H9 (cell line): ENCODE data around the gene TTC39C. TPM values are rescaled to one million over a fixed set of nuclear protein-coding genes. Genes with fewer than 3 reads are reported as not detected.

ENCODE experiments used
- DNase-seq: peaks from one replicate; pipeline ENCODE4 v3.0.0-alpha.2; 2017
- H2AFZ ChIP-seq: one replicate; pipeline ENCODE4 v1.6.1; 2013; ENCODE audit warnings: mild to moderate bottlenecking, low read length, control low read depth, moderate library complexity
- H2AK5ac ChIP-seq: 2 replicates; pipeline ENCODE4 v1.6.1; 2013; ENCODE audit warnings: low read length, control low read depth, mixed read lengths; ENCODE audit not compliant: insufficient read length
- H2BK120ac ChIP-seq: one replicate; pipeline ENCODE4 v1.6.1; 2013; ENCODE audit warnings: low read depth, mild to moderate bottlenecking, low read length, control low read depth, inconsistent platforms; ENCODE audit not compliant: poor library complexity, severe bottlenecking
- H2BK12ac ChIP-seq: 2 replicates; pipeline ENCODE4 v1.6.1; 2013; ENCODE audit warnings: low read length, control low read depth, mixed read lengths, low read depth; ENCODE audit not compliant: insufficient read length
- H2BK15ac ChIP-seq: 2 replicates; pipeline ENCODE4 v1.6.1; 2013; ENCODE audit warnings: low read depth, low read length, control low read depth
- H2BK20ac ChIP-seq: one replicate; pipeline ENCODE4 v1.6.1; 2013; ENCODE audit warnings: low read depth, mild to moderate bottlenecking, low read length, control low read depth, inconsistent platforms; ENCODE audit not compliant: poor library complexity, severe bottlenecking
- H2BK5ac ChIP-seq: 2 replicates; pipeline ENCODE4 v1.6.1; 2013; ENCODE audit warnings: low read length, control low read depth, mixed read lengths; ENCODE audit not compliant: insufficient read length
- H3K14ac ChIP-seq: 2 replicates; pipeline ENCODE4 v1.6.1; 2013; ENCODE audit warnings: low read length, control low read depth; ENCODE audit not compliant: insufficient read depth
- H3K18ac ChIP-seq: 2 replicates; pipeline ENCODE4 v1.6.1; 2013; ENCODE audit warnings: low read depth, mild to moderate bottlenecking, mixed read lengths, low read length, control low read depth; ENCODE audit not compliant: insufficient read length
- H3K23ac ChIP-seq: 2 replicates; pipeline ENCODE4 v1.6.1; 2013; ENCODE audit warnings: low read length, control low read depth, mixed read lengths, low read depth; ENCODE audit not compliant: insufficient read length
- H3K23me2 ChIP-seq: 2 replicates; pipeline ENCODE4 v1.6.1; 2013; ENCODE audit warnings: low read depth, mild to moderate bottlenecking, mixed read lengths, low read length, control low read depth; ENCODE audit not compliant: insufficient read length, poor library complexity, severe bottlenecking
- H3K27ac ChIP-seq: 2 replicates; pipeline ENCODE4 v1.5.1; 2013; ENCODE audit warnings: low read length, control low read depth, mixed read lengths, low read depth; ENCODE audit not compliant: insufficient read length
- H3K27me3 ChIP-seq: 2 replicates; pipeline ENCODE4 v1.6.1; 2013; ENCODE audit warnings: low read length, control low read depth, inconsistent platforms; ENCODE audit not compliant: insufficient read depth
- H3K4ac ChIP-seq: 2 replicates; pipeline ENCODE4 v1.6.1; 2013; ENCODE audit warnings: low read depth, mild to moderate bottlenecking, control low read depth, inconsistent platforms, low read length, moderate library complexity
- H3K4me1 ChIP-seq: 2 replicates; pipeline ENCODE4 v1.6.1; 2013; ENCODE audit warnings: low read length, control low read depth, inconsistent platforms; ENCODE audit not compliant: insufficient read depth
- H3K4me2 ChIP-seq: 2 replicates; pipeline ENCODE4 v1.6.1; 2013; ENCODE audit warnings: low read length, control low read depth, mixed read lengths; ENCODE audit not compliant: insufficient read length, insufficient read depth
- H3K56ac ChIP-seq: 2 replicates; pipeline ENCODE4 v1.6.1; 2013; ENCODE audit warnings: low read depth, mild to moderate bottlenecking, mixed read lengths, low read length, control low read depth; ENCODE audit not compliant: insufficient read length
- H3K79me1 ChIP-seq: 2 replicates; pipeline ENCODE4 v1.6.1; 2013; ENCODE audit warnings: low read depth, mild to moderate bottlenecking, moderate library complexity, low read length, control low read depth, inconsistent platforms; ENCODE audit not compliant: insufficient read depth, poor library complexity, severe bottlenecking
- H3K79me2 ChIP-seq: 2 replicates; pipeline ENCODE4 v1.6.1; 2013; ENCODE audit warnings: low read length, control low read depth, inconsistent platforms; ENCODE audit not compliant: insufficient read depth
- H3K9ac ChIP-seq: 2 replicates; pipeline ENCODE4 v1.6.1; 2013; ENCODE audit warnings: low read length, control low read depth, mixed read lengths; ENCODE audit not compliant: insufficient read length; ENCODE audit errors: extremely low read depth
- H3K9me3 ChIP-seq: one replicate; pipeline ENCODE4 v1.6.1; 2013; ENCODE audit warnings: low read depth, low read length, inconsistent platforms; ENCODE audit not compliant: control insufficient read depth
- H3T11ph ChIP-seq: one replicate; pipeline ENCODE4 v1.6.1; 2013; ENCODE audit warnings: mild to moderate bottlenecking, low read length, control low read depth, inconsistent platforms
- H4K20me1 ChIP-seq: one replicate; pipeline ENCODE4 v1.6.1; 2013; ENCODE audit not compliant: control insufficient read depth, insufficient read length, insufficient read depth
- H4K5ac ChIP-seq: 2 replicates; pipeline ENCODE4 v1.6.1; 2013; ENCODE audit warnings: low read depth, mild to moderate bottlenecking, mixed read lengths, low read length, control low read depth; ENCODE audit not compliant: insufficient read length
- H4K8ac ChIP-seq: replicated peaks from 2 replicates; pipeline ENCODE4 v1.6.1; 2013; ENCODE audit warnings: low read length, control low read depth, mixed read lengths, low read depth; ENCODE audit not compliant: insufficient read length
- H4K91ac ChIP-seq: 2 replicates; pipeline ENCODE4 v1.6.1; 2013; ENCODE audit warnings: low read depth, mild to moderate bottlenecking, moderate library complexity, mixed read lengths, low read length, control low read depth; ENCODE audit not compliant: insufficient read length
- H3K27ac Mint-ChIP-seq, 3 experiments: 2 replicates in 2 of 3; 3 replicates in 1 of 3; pipeline ENCODE4 v1.8.0; 2020 to 2021; ENCODE audit warnings: mixed read lengths in 3 of 3, mild to moderate bottlenecking in 1 of 3, moderate library complexity in 1 of 3
- H3K27me3 Mint-ChIP-seq: 2 replicates; pipeline ENCODE4 v1.8.0; 2021; ENCODE audit warnings: low read depth, mild to moderate bottlenecking, moderate library complexity, mixed read lengths
- H3K36me3 Mint-ChIP-seq, 3 experiments: 2 replicates in 2 of 3; 3 replicates in 1 of 3; pipeline ENCODE4 v1.8.0; 2020 to 2021; ENCODE audit warnings: low read depth in 3 of 3, mixed read lengths in 3 of 3; ENCODE audit not compliant: insufficient read depth in 1 of 3
- H3K4me1 Mint-ChIP-seq, 2 experiments: 2 replicates each; pipeline ENCODE4 v1.8.0; 2020; ENCODE audit warnings: mixed read lengths in 2 of 2
- H3K4me3 Mint-ChIP-seq, 2 experiments: 2 replicates in 1 of 2; 3 replicates in 1 of 2; pipeline ENCODE4 v1.8.0; 2020 to 2021; ENCODE audit warnings: mild to moderate bottlenecking in 2 of 2, mixed read lengths in 2 of 2, moderate library complexity in 1 of 2
- H3K9me3 Mint-ChIP-seq, 2 experiments: 2 replicates in 1 of 2; 3 replicates in 1 of 2; pipeline ENCODE4 v1.8.0; 2020; ENCODE audit warnings: mild to moderate bottlenecking in 2 of 2, mixed read lengths in 2 of 2, moderate library complexity in 1 of 2
- CTCF ChIP-seq: fragments of 200-600 bp; sonication (generic); conservative IDR thresholded peaks from 3 replicates; pipeline ENCODE4 v1.8.0; 2021; ENCODE audit warnings: antibody characterized with exemption, mild to moderate bottlenecking
- total RNA-seq: library from RNA; stranded (reverse); gene quantifications from 2 replicates; pipeline ENCODE4 v1.2.1, GENCODE V29; 2021

The TTC39C gene
- total RNA-seq, 1 experiment from 2014 or later = 18.0 TPM

DNA sequence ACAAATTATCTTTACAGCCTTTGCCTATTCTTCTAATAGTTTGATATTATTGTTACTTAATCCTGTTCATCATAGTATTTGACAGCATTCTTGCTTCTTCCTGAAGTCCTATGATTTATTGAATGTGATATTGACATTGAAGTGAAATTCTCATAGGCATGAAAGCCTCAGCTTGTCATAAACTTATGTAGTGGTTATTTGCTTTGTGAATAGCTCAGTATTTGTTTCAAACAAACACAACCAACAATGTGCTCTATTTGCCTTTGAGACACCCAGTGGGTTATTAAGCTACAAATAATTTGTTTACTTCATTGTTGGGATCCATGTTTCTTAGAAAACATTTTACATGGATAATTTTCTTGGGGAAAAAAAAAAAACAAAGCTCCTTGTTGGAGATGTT lies 57.2 kb downstream of the TTC39C start:
- Mint-ChIP-seq H3K9me3 (no peaks in the 10 kb centered on the region), H3K27ac (no peak overlapping the region), H3K27me3 (no peaks in the 10 kb centered on the region), H3K4me1 (peaks cover 0 to 6% of the 10 kb centered on the region in 2 experiments; a peak in 2 of 4 replicates), H3K4me3 (no peak overlapping the region), H3K36me3 (peaks cover 3 to 22% (median 9%) of the 10 kb centered on the region in 3 experiments; a peak in 6 of 7 replicates)
- no peaks in the 10 kb centered on the region for H4K20me1 ChIP-seq
- no peak overlapping the region for H3K27ac ChIP-seq
- H4K5ac ChIP-seq = no peak overlapping the region
- no peaks in the 10 kb centered on the region for H3K79me1 ChIP-seq
- H3K4me1 ChIP-seq = peaks cover under 1% of the 10 kb centered on the region; the same call in 1 of the 2 replicates
- no peak for TF ChIP-seq CTCF
- no peaks in the 10 kb centered on the region for H3K79me2 ChIP-seq
- no peak overlapping the region for H3K23ac ChIP-seq
- no peaks in the 10 kb centered on the region for H3K9me3 ChIP-seq
- no peak overlapping the region for H4K8ac ChIP-seq
- no peak overlapping the region for H2AFZ ChIP-seq
- H2BK20ac ChIP-seq = no peak overlapping the region
- DNase-seq = no peak
- H2BK120ac ChIP-seq = no peak overlapping the region
- H3K9ac ChIP-seq = no peak overlapping the region
- H3K56ac ChIP-seq = no peak overlapping the region
- H3K23me2 ChIP-seq = no peaks in the 10 kb centered on the region
- no peak overlapping the region for H2AK5ac ChIP-seq
- H3T11ph ChIP-seq = no peak overlapping the region
- H3K14ac ChIP-seq = no peak overlapping the region
- H3K27me3 ChIP-seq = no peaks in the 10 kb centered on the region
- H2BK5ac ChIP-seq = no peak overlapping the region
- no peak overlapping the region for H2BK12ac ChIP-seq
- no peak overlapping the region for H3K4me2 ChIP-seq
- H3K4ac ChIP-seq = no peak overlapping the region
- H4K91ac ChIP-seq = no peak overlapping the region
- no peak overlapping the region for H2BK15ac ChIP-seq
- H3K18ac ChIP-seq = no peak overlapping the region
